Right ventricle myocardium inferior (tissue), 1 donor: Measurements from ENCODE around the gene CT45A9. TPM values are rescaled to one million over a fixed set of nuclear protein-coding genes. Genes with fewer than 3 reads are reported as not detected.
"Not testable (repeated sequence)": the region's sequence is repeated elsewhere in the genome, so short reads cannot be mapped to it uniquely, and the experiment has no call there.

Source experiments
- ATAC-seq: fragments of 200-7000 bp; cut with Tn5 transposase; one replicate; pipeline ENCODE4 v1.9.1; 2020; ENCODE audit warnings: mild to moderate bottlenecking, moderate library complexity
- DNase-seq: peaks from one replicate; pipeline ENCODE4 v3.0.0; 2021; ENCODE audit errors: missing footprints
- intact Hi-C: fragments of 100-400 bp; cut with DNase I; formaldehyde crosslinking; loops from one replicate; pipeline ENCODE4 v1.11.0; 2022
- long read RNA-seq: library from polyadenylated mRNA; unstranded; transcript quantifications from one replicate; pipeline ENCODE4 v2.0.0, GENCODE V29; 2021
- total RNA-seq: library from RNA; stranded (reverse); fragmentation: NEBNext Ultra II Directional; extraction: Animal tissue kit (Norgen Biotek cat#: 25700); gene quantifications from one replicate; pipeline ENCODE4 v1.2.1, GENCODE V29; 2021
- donor health status: DM: no; HTN: yes; CAD: no; lungs with severe emphysema.

Gene CT45A9, protein sequence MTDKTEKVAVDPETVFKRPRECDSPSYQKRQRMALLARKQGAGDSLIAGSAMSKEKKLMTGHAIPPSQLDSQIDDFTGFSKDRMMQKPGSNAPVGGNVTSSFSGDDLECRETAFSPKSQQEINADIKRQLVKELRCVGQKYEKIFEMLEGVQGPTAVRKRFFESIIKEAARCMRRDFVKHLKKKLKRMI
- not detected for total RNA-seq
- long read RNA-seq: 0 reads

DNA sequence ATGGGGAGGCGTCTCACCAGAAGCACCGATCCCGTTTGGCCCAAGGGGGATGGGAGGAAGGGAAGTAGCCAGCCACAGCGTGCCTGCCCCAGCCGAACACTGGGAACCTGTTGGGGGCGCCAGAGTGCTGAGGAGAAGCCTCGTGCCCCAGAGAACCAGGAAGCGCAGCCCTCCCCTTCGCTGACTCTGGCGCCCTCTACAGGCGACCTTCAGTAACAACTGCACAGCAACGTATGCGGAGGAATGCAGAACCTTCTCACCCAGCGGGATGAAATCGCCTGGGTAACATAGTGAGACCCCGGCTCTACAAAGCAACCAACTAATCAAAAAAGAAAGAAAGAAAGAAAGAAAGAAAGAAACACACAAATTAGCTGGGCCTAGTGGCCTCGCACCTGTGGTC is at the start of gene CT45A9:
Gene CT45A9 (minus strand): TSS at position 101 of the 400 bp plus-strand sequence. CDS start 3,751 bp downstream, outside the sequence.
- DNase-seq, ATAC-seq, intact Hi-C loops: not testable (repeated sequence)

DNA sequence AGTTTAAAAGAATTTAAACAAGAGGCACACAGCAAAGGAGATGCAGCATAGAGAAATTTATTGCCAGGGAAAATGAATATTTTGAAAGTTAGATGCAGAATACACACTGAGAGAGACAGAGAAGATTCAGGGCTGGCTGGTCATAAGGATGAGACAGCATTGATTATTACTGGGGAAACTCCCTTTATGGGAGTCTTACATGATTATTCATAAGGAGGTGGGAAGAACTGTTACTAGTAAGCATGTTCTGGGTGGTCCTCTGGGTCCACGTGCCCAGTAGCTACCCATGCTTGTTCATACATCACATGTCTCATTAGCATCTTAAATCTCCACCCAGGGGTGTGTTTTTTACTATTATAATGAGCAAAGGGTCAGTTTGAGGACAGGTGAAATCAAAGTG is 48.9 kb upstream of the CT45A9 start:
- intact Hi-C loops, DNase-seq, ATAC-seq: not testable (repeated sequence)

GRCh38 chrX:135914404-135914803 is 42.8 kb upstream of the CT45A9 start:
- intact Hi-C loops: no loop called here
- ATAC-seq: no peak

GRCh38 chrX:135910251-135910650 is 38.6 kb upstream of the CT45A9 start:
- ATAC-seq: no peak
- DNase-seq: no peak
- intact Hi-C loops: no loop called here

More at GRCh38 chrX:135914404-135914803, 42.8 kb upstream of the CT45A9 start:
- no peak for DNase-seq

- DNase-seq: no peak
- intact Hi-C loops: no loop called here
- no peak for ATAC-seq
These were observed 21.7 kb upstream of the CT45A9 start, which contains the start of the genes CT45A10 and SAGE1 for GRCh38 chrX:135893294-135893817. Gene CT45A10 (minus strand): TSS chrX:135893444. CDS start chrX:135885344, 8,100 bp downstream. Gene SAGE1 (plus strand): TSS chrX:135893716. CDS start chrX:135896243, 2,527 bp downstream.

DNA sequence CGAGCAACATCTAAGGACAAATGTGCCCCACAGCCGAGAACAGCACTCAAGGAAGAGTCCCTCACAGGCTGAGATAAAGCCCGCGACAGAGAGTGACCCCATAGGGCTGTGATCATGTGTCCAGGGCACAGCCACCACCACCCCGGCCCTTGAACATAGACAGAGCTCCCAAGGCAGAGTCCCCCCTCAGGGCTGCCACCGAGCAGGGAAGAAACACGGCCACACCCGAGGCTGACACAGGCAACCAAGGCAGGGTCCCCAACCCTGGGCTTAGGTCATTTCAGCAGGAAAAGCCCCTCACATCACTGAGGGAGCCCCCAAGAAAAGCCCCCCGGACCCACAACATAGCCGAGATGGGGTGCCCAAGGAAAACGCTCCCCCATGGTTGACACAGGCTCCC is 21.2 kb upstream of the CT45A9 start:
- ATAC-seq: no peak
- DNase-seq: no peak
- intact Hi-C loops: no loop called here

DNA sequence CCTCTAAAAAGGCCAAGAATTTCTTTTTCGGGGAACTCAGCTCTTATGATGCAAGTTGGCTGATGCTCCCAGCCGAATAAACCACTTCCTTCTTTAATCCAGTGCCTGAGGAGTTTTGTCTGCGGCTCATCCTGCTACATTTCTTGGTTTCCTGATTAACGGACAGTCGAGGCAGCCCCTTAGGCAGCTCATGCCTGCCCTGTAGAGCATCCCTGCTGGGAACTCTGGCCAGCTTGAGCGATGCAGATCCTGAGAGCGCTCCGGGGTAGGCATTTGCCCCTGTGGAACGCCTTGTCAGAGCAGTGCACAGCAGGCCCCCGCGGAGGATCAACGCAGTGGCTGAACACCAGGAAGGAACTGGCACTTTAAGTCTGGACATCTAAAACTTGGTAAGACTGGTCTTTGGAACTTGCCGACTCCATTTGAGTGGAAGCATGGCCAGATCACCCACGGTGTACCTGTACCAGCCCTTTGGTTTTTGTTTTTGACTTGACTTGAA is 18.5 kb upstream of the CT45A9 start:
- intact Hi-C loops: no loop called here
- no peak for ATAC-seq
- DNase-seq: no peak

DNA sequence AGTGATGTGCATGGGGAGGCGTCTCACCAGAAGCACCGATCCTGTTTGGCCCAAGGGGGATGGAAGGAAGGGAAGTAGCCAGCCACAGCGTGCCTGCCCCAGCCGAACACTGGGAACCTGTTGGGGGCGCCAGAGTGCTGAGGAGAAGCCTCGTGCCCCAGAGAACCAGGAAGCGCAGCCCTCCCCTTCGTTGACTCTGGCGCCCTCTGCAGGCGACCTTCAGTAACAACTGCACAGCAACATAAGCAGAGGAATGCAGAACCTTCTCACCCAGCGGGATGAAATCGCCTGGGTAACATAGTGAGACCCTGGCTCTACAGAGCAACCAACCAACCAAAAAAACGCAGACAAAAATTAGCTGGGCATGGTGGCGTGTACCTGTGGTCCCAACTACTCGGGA is 17.4 kb upstream of the CT45A9 start:
- intact Hi-C loops, ATAC-seq, DNase-seq: not testable (repeated sequence)

GRCh38 chrX:135888230-135888629 is 16.6 kb upstream of the CT45A9 start:
- ATAC-seq, intact Hi-C loops, DNase-seq: not testable (repeated sequence)

DNA sequence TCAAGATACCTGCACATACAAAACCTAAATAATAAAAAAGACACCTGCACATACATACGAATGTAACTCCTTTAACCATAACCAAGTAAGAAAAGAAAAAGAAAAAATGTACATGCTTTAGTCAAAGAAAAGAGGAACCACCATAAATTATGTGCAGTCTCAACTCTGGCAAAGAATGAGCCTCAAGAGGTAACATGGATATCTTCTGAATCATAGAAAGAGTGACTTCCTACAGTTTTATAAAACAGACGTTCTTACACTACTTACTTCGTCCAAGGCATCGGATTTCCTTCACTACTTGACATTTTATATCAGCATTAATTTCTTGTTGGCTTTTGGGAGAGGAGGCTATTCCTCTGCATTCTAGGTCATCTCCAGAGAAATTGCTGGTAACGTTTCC is 11.1 kb upstream of the CT45A9 start:
- DNase-seq, ATAC-seq, intact Hi-C loops: not testable (repeated sequence)

DNA sequence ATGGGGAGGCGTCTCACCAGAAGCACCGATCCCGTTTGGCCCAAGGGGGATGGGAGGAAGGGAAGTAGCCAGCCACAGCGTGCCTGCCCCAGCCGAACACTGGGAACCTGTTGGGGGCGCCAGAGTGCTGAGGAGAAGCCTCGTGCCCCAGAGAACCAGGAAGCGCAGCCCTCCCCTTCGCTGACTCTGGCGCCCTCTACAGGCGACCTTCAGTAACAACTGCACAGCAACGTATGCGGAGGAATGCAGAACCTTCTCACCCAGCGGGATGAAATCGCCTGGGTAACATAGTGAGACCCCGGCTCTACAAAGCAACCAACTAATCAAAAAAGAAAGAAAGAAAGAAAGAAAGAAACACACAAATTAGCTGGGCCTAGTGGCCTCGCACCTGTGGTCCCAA is 17.2 kb downstream of the CT45A9 start, which contains the start of gene CT45A8:
Gene CT45A8 (minus strand): TSS at position 101 of the 400 bp plus-strand sequence. CDS start 3,755 bp downstream, outside the sequence.
- ATAC-seq, intact Hi-C loops, DNase-seq: not testable (repeated sequence)

- DNase-seq, ATAC-seq, intact Hi-C loops: not testable (repeated sequence)
These were observed 34.4 kb downstream of the CT45A9 start, which contains the start of gene CT45A7 for GRCh38 chrX:135837180-135837579. Gene CT45A7 (minus strand): TSS chrX:135837280. CDS start chrX:135833533, 3,747 bp downstream.

DNA sequence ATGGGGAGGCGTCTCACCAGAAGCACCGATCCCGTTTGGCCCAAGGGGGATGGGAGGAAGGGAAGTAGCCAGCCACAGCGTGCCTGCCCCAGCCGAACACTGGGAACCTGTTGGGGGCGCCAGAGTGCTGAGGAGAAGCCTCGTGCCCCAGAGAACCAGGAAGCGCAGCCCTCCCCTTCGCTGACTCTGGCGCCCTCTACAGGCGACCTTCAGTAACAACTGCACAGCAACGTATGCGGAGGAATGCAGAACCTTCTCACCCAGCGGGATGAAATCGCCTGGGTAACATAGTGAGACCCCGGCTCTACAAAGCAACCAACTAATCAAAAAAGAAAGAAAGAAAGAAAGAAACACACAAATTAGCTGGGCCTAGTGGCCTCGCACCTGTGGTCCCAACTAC is 51.7 kb downstream of the CT45A9 start, which contains the start of gene CT45A2:
Gene CT45A2 (minus strand): TSS at position 101 of the 400 bp plus-strand sequence. CDS start 3,747 bp downstream, outside the sequence.
- ATAC-seq, intact Hi-C loops, DNase-seq: not testable (repeated sequence)

Other genes starting within 250 kb of the CT45A9 start
- not detected for gene CT45A1, start 158.2 kb downstream of the CT45A9 start, total RNA-seq
- not detected for gene CT45A3, start 103.6 kb downstream of the CT45A9 start, total RNA-seq
- gene CT45A5, start 86.3 kb downstream of the CT45A9 start, total RNA-seq: not detected
- not detected for gene CT45A6, start 69.0 kb downstream of the CT45A9 start, total RNA-seq
- gene CT45A2, start 51.8 kb downstream of the CT45A9 start, total RNA-seq: not detected
- not detected for gene CT45A7, start 34.5 kb downstream of the CT45A9 start, total RNA-seq
- not detected for gene CT45A8, start 17.3 kb downstream of the CT45A9 start, total RNA-seq
- not detected for gene CT45A10, start 21.6 kb upstream of the CT45A9 start, total RNA-seq
- gene SAGE1, start 21.9 kb upstream of the CT45A9 start, total RNA-seq: not detected
- 22.4 TPM for gene MMGT1, start 102.2 kb upstream of the CT45A9 start, total RNA-seq
- 15.4 TPM for gene SLC9A6, start 113.6 kb upstream of the CT45A9 start, total RNA-seq